A673 (cell line): ENCODE results near the gene CAPS2.

Experiments
- CTCF ChIP-seq: fragments of 300-800, 200-600 bp; sonication (generic); conservative IDR thresholded peaks from 2 replicates; pipeline ENCODE4 v1.5.1; 2017; ENCODE audit warnings: low read depth, mild to moderate bottlenecking, antibody characterized with exemption, low read length, moderate library complexity, mixed read lengths
- EZH2 ChIP-seq: fragments of 200-600 bp; sonication (generic); IDR thresholded peaks from 2 replicates; pipeline ENCODE4 v1.6.1; 2017; ENCODE audit warnings: borderline replicate concordance, low read depth, mild to moderate bottlenecking, mixed read lengths, antibody characterized with exemption, low read length; ENCODE audit not compliant: poor library complexity, severe bottlenecking

GRCh38 chr12:75305412-75306332 is 24.5 kb downstream of the CAPS2 start:
- TF ChIP-seq CTCF, result no peak
- TF ChIP-seq EZH2, result no peak
